Raji (cell line): ENCODE results near the gene TMEM150C.

Experiments used
- POLR2A ChIP-seq: IDR thresholded peaks from 2 replicates; pipeline ENCODE4 v1.6.1; 2011; ENCODE audit warnings: low read depth, low read length, control low read depth; ENCODE audit not compliant: insufficient read depth

Gene TMEM150C

GRCh38 chr4:82462415-82462831 is 99.4 kb downstream of the TMEM150C start:
- TF ChIP-seq POLR2A, result no peak

- TF ChIP-seq POLR2A, result no peak
Observed at GRCh38 chr4:82461710-82462109, 100.1 kb downstream of the TMEM150C start.

- TF ChIP-seq POLR2A, result no peak
Observed at GRCh38 chr4:82458729-82459128, 103.1 kb downstream of the TMEM150C start.

GRCh38 chr4:82457266-82457665 is 104.5 kb downstream of the TMEM150C start:
- TF ChIP-seq POLR2A, result no peak

GRCh38 chr4:82452026-82452425 is 109.8 kb downstream of the TMEM150C start:
- TF ChIP-seq POLR2A, result no peak

- TF ChIP-seq POLR2A, result no peak
Observed at GRCh38 chr4:82450966-82451755, 110.6 kb downstream of the TMEM150C start.

- no peak for TF ChIP-seq POLR2A
Observed at GRCh38 chr4:82447886-82448285, 113.9 kb downstream of the TMEM150C start.

GRCh38 chr4:82439088-82439487 is 122.7 kb downstream of the TMEM150C start:
- no peak for TF ChIP-seq POLR2A

GRCh38 chr4:82437285-82438005 is 124.3 kb downstream of the TMEM150C start:
- no peak for TF ChIP-seq POLR2A

- no peak for TF ChIP-seq POLR2A
Observed at GRCh38 chr4:82436780-82437179, 125.0 kb downstream of the TMEM150C start.

GRCh38 chr4:82436130-82436529 is 125.7 kb downstream of the TMEM150C start:
- no peak for TF ChIP-seq POLR2A

GRCh38 chr4:82434949-82435348 is 126.8 kb downstream of the TMEM150C start:
- TF ChIP-seq POLR2A, result no peak

GRCh38 chr4:82433791-82434190 is 128.0 kb downstream of the TMEM150C start:
- TF ChIP-seq POLR2A, result no peak
